HEK293 (cell line): ENCODE data around the gene KDM2B.

Experiments used
- CTCF ChIA-PET: fragments of 350-600 bp; formaldehyde crosslinking; extraction: SDS; loops from one replicate; lab custom pipeline; 2021; ENCODE audit warnings: antibody characterized with exemption; lab: Yijun Ruan, JAX
- POLR2A ChIA-PET: fragments of 300-600 bp; formaldehyde crosslinking; extraction: SDS; loops from one replicate; lab custom pipeline; 2020; ENCODE audit warnings: antibody characterized with exemption, inconsistent platforms; lab: Yijun Ruan, JAX
- H3K27ac ChIP-seq: fragments of 200-500 bp; sonication (Bioruptor generic); 2 replicates; pipeline ENCODE4 v1.5.1; 2014; ENCODE audit warnings: low read depth, low read length, control low read depth, inconsistent platforms; ENCODE audit errors: extremely low read depth
- H3K36me3 ChIP-seq, 2 experiments: fragments of 200-500 bp in 1 of 2; sonication (Bioruptor generic) in 1 of 2; 1 replicate in 1 of 2; 2 replicates in 1 of 2; pipeline ENCODE4 v1.5.1; 2014 to 2017; ENCODE audit warnings: inconsistent platforms in 2 of 2, low read length in 2 of 2; ENCODE audit not compliant: control insufficient read depth in 2 of 2, insufficient read depth in 1 of 2
- H3K4me1 ChIP-seq: fragments of 200-500 bp; sonication (Bioruptor generic); 2 replicates; pipeline ENCODE4 v1.5.1; 2014; ENCODE audit warnings: mild to moderate bottlenecking, low read length, inconsistent platforms; ENCODE audit not compliant: control insufficient read depth, insufficient read depth
- H3K4me3 ChIP-seq: 2 replicates; pipeline ENCODE4 v1.5.1; 2011; ENCODE audit warnings: low read depth, mild to moderate bottlenecking, control low read depth, low read length, moderate library complexity
- H3K9me3 ChIP-seq: fragments of 200-500 bp; sonication (Bioruptor generic); 2 replicates; pipeline ENCODE4 v1.5.1; 2014; ENCODE audit warnings: low read depth, low read length, inconsistent platforms; ENCODE audit not compliant: control insufficient read depth, insufficient read depth
- AEBP2 ChIP-seq: fragments of 450-650 bp; formaldehyde crosslinking; IDR thresholded peaks from 2 replicates; pipeline ENCODE4 v1.5.1; 2016; ENCODE audit warnings: missing biosample characterization, missing genetic modification characterization, borderline replicate concordance
- YY2 ChIP-seq: fragments of 450-650 bp; formaldehyde crosslinking; IDR thresholded peaks from 2 replicates; pipeline ENCODE4 v1.5.1; 2016; ENCODE audit warnings: missing biosample characterization, missing genetic modification characterization
- ZNF112 ChIP-seq: fragments of 450-650 bp; formaldehyde crosslinking; IDR thresholded peaks from 2 replicates; pipeline ENCODE4 v1.5.0; 2017; ENCODE audit warnings: missing biosample characterization, missing genetic modification characterization
- ZNF138 ChIP-seq: fragments of 450-650 bp; formaldehyde crosslinking; IDR thresholded peaks from 2 replicates; pipeline ENCODE4 v1.5.1; 2016; ENCODE audit warnings: missing biosample characterization, missing genetic modification characterization, borderline replicate concordance
- ZNF157 ChIP-seq: fragments of 450-650 bp; formaldehyde crosslinking; IDR thresholded peaks from 2 replicates; pipeline ENCODE4 v1.5.1; 2016; ENCODE audit warnings: missing biosample characterization, missing genetic modification characterization
- ZNF26 ChIP-seq: fragments of 450-650 bp; formaldehyde crosslinking; IDR thresholded peaks from 2 replicates; pipeline ENCODE4 v1.5.1; 2016; ENCODE audit warnings: missing biosample characterization, missing genetic modification characterization
- ZNF280C ChIP-seq: fragments of 450-650 bp; formaldehyde crosslinking; IDR thresholded peaks from 2 replicates; pipeline ENCODE4 v1.5.1; 2016; ENCODE audit warnings: missing biosample characterization, missing genetic modification characterization
- ZNF391 ChIP-seq: fragments of 450-650 bp; formaldehyde crosslinking; IDR thresholded peaks from 2 replicates; pipeline ENCODE4 v1.5.1; 2016; ENCODE audit warnings: low read depth, missing biosample characterization, missing genetic modification characterization, borderline replicate concordance
- ZNF404 ChIP-seq: fragments of 450-650 bp; formaldehyde crosslinking; IDR thresholded peaks from 2 replicates; pipeline ENCODE4 v1.5.1; 2017; ENCODE audit warnings: missing biosample characterization, missing genetic modification characterization
- ZNF513 ChIP-seq: fragments of 450-650 bp; IDR thresholded peaks from 2 replicates; pipeline ENCODE4 v1.5.1; 2018; ENCODE audit warnings: missing biosample characterization, missing genetic modification characterization
- ZNF529 ChIP-seq: fragments of 450-650 bp; formaldehyde crosslinking; IDR thresholded peaks from 2 replicates; pipeline ENCODE4 v1.5.1; 2017; ENCODE audit warnings: missing genetic modification characterization, missing biosample characterization; ENCODE audit not compliant: insufficient replicate concordance
- ZSCAN16 ChIP-seq: fragments of 450-650 bp; formaldehyde crosslinking; IDR thresholded peaks from 2 replicates; pipeline ENCODE4 v1.5.1; 2016; ENCODE audit warnings: missing biosample characterization, missing genetic modification characterization
- ZSCAN30 ChIP-seq: fragments of 450-650 bp; IDR thresholded peaks from 2 replicates; pipeline ENCODE4 v1.5.1; 2018; ENCODE audit warnings: missing biosample characterization, mild to moderate bottlenecking, missing genetic modification characterization, moderate library complexity
- TF ChIP-seq, protein P1 (sequence below): fragments of 450-650 bp; formaldehyde crosslinking; IDR thresholded peaks from 2 replicates; pipeline ENCODE4 v1.5.1; 2016; ENCODE audit warnings: missing biosample characterization, missing genetic modification characterization

Gene KDM2B

GRCh38 chr12:121423253-121423652 is 157.6 kb downstream of the KDM2B start:
- Histone ChIP-seq H3K27ac (no peak overlapping the region), H3K36me3 (peaks cover 52 to 99% of the 10 kb centered on the region in 2 experiments), H3K4me3 (no peak overlapping the region), H3K4me1 (no peaks in the 10 kb centered on the region), H3K9me3 (no peaks in the 10 kb centered on the region)
- TF ChIP-seq, protein P1, sequence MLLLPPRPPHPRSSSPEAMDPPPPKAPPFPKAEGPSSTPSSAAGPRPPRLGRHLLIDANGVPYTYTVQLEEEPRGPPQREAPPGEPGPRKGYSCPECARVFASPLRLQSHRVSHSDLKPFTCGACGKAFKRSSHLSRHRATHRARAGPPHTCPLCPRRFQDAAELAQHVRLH (tag by site-specific recombination) = no peak
- no peak for TF ChIP-seq ZNF157 (tag by site-specific recombination)
- TF ChIP-seq ZSCAN30 = no peak
- TF ChIP-seq YY2 (tag by site-specific recombination) = no peak
- TF ChIP-seq ZSCAN16 (tag by site-specific recombination) = no peak
- TF ChIP-seq ZNF404 (tag by site-specific recombination) = no peak
- TF ChIP-seq ZNF280C (tag by site-specific recombination) = no peak
- no peak for TF ChIP-seq ZNF529 (tag by site-specific recombination)
- TF ChIP-seq ZNF391 (tag by site-specific recombination) = no peak
- TF ChIP-seq ZNF112 (tag by site-specific recombination) = no peak
- no peak for TF ChIP-seq AEBP2
- TF ChIP-seq ZNF26 (tag by site-specific recombination) = no peak
- ChIA-PET POLR2A (interaction anchor here (0.9 to 1.1 kb wide), 2 partner anchors 23 to 70 kb away, joined by 3 to 5 read pairs; partner anchors contain the start of gene RNF34), CTCF (interaction anchor here (0.6 to 1.1 kb wide), 2 partner anchors 39 to 56 kb away, joined by 3 to 4 read pairs; no protein-coding TSS in a partner anchor)

- Histone ChIP-seq H3K4me3 (no peak overlapping the region), H3K27ac (no peak overlapping the region), H3K4me1 (no peaks in the 10 kb centered on the region), H3K9me3 (no peaks in the 10 kb centered on the region), H3K36me3 (peaks cover 26 to 93% of the 10 kb centered on the region in 2 experiments)
- TF ChIP-seq ZNF513 (tag by site-specific recombination) (peak; percentile 96), ZNF138 (tag by site-specific recombination) (no peak)
- ChIA-PET POLR2A (no interaction called here), CTCF (interaction anchor here (0.8 kb wide), 1 partner anchor 51 kb away, joined by 3 read pairs; no protein-coding TSS in a partner anchor)
Measured at GRCh38 chr12:121420109-121420508, 160.7 kb downstream of the KDM2B start.
